ENCODE results near the gene S100A7.

S100A7 gene

DNA sequence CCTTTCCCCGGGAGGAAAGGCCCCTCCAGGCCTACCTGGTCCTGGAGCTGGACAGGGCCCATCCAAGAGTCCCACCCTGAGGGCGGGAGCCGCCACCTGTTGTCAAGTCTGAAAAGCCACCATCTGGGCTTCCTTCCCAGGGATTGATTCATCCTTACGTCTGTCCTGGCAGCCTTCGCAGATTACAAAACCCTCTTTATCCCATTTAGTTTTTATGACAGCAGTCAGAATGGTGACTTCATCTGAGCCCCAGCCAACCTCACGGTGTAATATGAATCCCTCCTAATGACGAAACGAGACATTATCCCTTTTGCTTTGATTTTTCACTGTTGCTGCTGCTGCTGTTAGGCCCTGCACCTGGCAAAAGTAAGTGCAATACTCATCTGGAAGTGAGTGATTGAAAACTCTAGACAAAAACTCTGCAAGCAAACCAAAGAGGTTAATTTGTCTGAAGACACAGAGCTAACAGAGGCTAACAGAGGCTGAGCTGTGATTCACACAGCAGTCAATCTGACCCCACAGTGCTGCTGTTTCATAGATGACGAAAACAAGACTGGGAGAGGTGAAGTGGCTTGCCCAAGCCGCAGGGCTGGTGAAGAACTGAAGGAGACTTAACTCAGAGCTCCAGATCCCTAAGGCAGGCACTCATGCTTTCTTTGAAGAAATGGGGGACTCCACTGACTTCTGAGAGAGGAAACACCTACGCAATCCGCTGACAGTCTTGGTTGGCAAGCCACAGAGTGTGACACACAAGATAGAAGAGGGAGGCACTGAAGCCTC is 30.0 kb upstream of the S100A7 start:
- H2AFZ ChIP-seq (ENCODE audit: low read length), result no peak overlapping the region
- H3K4me3 ChIP-seq (ENCODE audit: low read length, poor library complexity, severe bottlenecking), result no peak overlapping the region
- no peak overlapping the region for H3K4me2 ChIP-seq (ENCODE audit: low read depth, low read length, poor library complexity, severe bottlenecking)
- H3K27me3 ChIP-seq (ENCODE audit: insufficient read depth, low read length, poor library complexity, severe bottlenecking), result no peaks in the 10 kb centered on the region
- H3K9me3 ChIP-seq (ENCODE audit: insufficient read depth, low read depth, low read length), result no peaks in the 10 kb centered on the region
- H3K36me3 ChIP-seq (ENCODE audit: insufficient read depth, low read length), result no peaks in the 10 kb centered on the region
- H3K9me2 ChIP-seq (replicated peaks; ENCODE audit: low read depth, low read length), result no peaks in the 10 kb centered on the region
- peaks cover 4% of the 10 kb centered on the region for H3K4me1 ChIP-seq (ENCODE audit: insufficient read depth, low read length, poor library complexity, severe bottlenecking)
- H4K20me1 ChIP-seq (ENCODE audit: insufficient read depth, low read length, poor library complexity, severe bottlenecking), result no peaks in the 10 kb centered on the region
- TF ChIP-seq EZH2phosphoT487 (IDR thresholded peaks at IDR 0.05; ENCODE audit: borderline replicate concordance), result no peak
- TF ChIP-seq, protein P1, sequence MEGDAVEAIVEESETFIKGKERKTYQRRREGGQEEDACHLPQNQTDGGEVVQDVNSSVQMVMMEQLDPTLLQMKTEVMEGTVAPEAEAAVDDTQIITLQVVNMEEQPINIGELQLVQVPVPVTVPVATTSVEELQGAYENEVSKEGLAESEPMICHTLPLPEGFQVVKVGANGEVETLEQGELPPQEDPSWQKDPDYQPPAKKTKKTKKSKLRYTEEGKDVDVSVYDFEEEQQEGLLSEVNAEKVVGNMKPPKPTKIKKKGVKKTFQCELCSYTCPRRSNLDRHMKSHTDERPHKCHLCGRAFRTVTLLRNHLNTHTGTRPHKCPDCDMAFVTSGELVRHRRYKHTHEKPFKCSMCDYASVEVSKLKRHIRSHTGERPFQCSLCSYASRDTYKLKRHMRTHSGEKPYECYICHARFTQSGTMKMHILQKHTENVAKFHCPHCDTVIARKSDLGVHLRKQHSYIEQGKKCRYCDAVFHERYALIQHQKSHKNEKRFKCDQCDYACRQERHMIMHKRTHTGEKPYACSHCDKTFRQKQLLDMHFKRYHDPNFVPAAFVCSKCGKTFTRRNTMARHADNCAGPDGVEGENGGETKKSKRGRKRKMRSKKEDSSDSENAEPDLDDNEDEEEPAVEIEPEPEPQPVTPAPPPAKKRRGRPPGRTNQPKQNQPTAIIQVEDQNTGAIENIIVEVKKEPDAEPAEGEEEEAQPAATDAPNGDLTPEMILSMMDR (conservative IDR thresholded peaks at IDR 0.05; ENCODE audit: low read length), result no peak
- no peaks in the 10 kb centered on the region for H3F3A ChIP-seq (ENCODE audit: low read depth)
- H3K79me2 ChIP-seq (ENCODE audit: insufficient read depth, low read length), result no peaks in the 10 kb centered on the region
- no peak overlapping the region for H3K9ac ChIP-seq (ENCODE audit: low read depth, low read length, poor library complexity, severe bottlenecking)

DNA sequence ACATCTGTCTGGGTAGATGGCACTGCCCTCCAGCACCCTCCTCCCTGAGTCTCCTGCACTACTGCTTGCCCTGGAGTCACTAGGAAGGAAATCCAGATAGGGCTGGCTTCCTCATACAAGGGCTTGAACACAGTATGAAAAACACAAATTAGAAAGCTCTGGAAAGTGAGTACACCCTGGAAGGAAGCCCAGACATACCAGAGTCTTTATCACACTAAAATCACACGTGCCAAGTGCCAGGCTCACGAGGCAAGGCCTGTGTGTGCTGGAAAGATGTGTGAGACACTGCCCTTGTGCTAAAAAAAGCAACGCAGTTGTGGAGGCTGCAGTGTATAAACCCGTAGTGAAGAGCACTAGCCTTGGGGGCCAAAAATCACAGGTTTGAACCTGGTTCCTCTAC is 28.3 kb upstream of the S100A7 start:
- no peak overlapping the region for H2AFZ ChIP-seq (ENCODE audit: low read length)
- TF ChIP-seq, protein P1 (conservative IDR thresholded peaks at IDR 0.05; ENCODE audit: low read length), result no peak
- no peak for TF ChIP-seq EZH2phosphoT487 (IDR thresholded peaks at IDR 0.05; ENCODE audit: borderline replicate concordance)
- H3F3A ChIP-seq (ENCODE audit: low read depth), result no peaks in the 10 kb centered on the region
- H3K4me2 ChIP-seq (ENCODE audit: low read depth, low read length, poor library complexity, severe bottlenecking), result no peak overlapping the region
- H3K4me1 ChIP-seq (ENCODE audit: insufficient read depth, low read length, poor library complexity, severe bottlenecking), result no peaks in the 10 kb centered on the region
- H3K9me2 ChIP-seq (replicated peaks; ENCODE audit: low read depth, low read length), result no peaks in the 10 kb centered on the region
- no peaks in the 10 kb centered on the region for H3K27me3 ChIP-seq (ENCODE audit: insufficient read depth, low read length, poor library complexity, severe bottlenecking)
- no peaks in the 10 kb centered on the region for H3K36me3 ChIP-seq (ENCODE audit: insufficient read depth, low read length)
- no peaks in the 10 kb centered on the region for H4K20me1 ChIP-seq (ENCODE audit: insufficient read depth, low read length, poor library complexity, severe bottlenecking)
- no peaks in the 10 kb centered on the region for H3K79me2 ChIP-seq (ENCODE audit: insufficient read depth, low read length)
- H3K9me3 ChIP-seq (ENCODE audit: insufficient read depth, low read depth, low read length), result no peaks in the 10 kb centered on the region
- H3K4me3 ChIP-seq (ENCODE audit: low read length, poor library complexity, severe bottlenecking), result no peak overlapping the region
- H3K9ac ChIP-seq (ENCODE audit: low read depth, low read length, poor library complexity, severe bottlenecking), result no peak overlapping the region

DNA sequence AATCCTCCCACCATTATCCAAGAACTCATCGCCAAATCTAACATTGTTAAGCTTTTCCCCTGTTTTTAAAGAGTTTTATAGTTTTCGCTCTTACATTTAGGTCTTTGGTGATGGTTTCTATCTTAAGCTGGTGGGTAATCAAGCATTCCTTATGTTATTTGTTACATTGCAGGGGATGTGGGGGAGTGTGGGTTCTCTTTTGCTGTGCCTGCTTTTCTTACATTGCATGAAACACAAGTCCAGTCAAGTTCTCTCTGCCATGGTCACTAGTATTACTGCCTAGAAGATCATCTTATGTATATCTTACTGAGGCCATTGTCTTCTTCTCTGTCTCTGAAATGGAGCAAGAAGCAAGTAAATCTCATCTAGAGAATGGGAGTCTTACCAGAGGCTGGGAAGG is 27.3 kb upstream of the S100A7 start:
- TF ChIP-seq, protein P1 (conservative IDR thresholded peaks at IDR 0.05; ENCODE audit: low read length), result no peak
- no peak for TF ChIP-seq EZH2phosphoT487 (IDR thresholded peaks at IDR 0.05; ENCODE audit: borderline replicate concordance)
- H3K4me3 ChIP-seq (ENCODE audit: low read length, poor library complexity, severe bottlenecking), result no peak overlapping the region
- H3K9me3 ChIP-seq (ENCODE audit: insufficient read depth, low read depth, low read length), result no peaks in the 10 kb centered on the region
- no peaks in the 10 kb centered on the region for H3K79me2 ChIP-seq (ENCODE audit: insufficient read depth, low read length)
- H3K9ac ChIP-seq (ENCODE audit: low read depth, low read length, poor library complexity, severe bottlenecking), result no peak overlapping the region
- no peaks in the 10 kb centered on the region for H4K20me1 ChIP-seq (ENCODE audit: insufficient read depth, low read length, poor library complexity, severe bottlenecking)
- H2AFZ ChIP-seq (ENCODE audit: low read length), result no peak overlapping the region
- no peaks in the 10 kb centered on the region for H3K36me3 ChIP-seq (ENCODE audit: insufficient read depth, low read length)
- no peaks in the 10 kb centered on the region for H3K27me3 ChIP-seq (ENCODE audit: insufficient read depth, low read length, poor library complexity, severe bottlenecking)
- H3K4me2 ChIP-seq (ENCODE audit: low read depth, low read length, poor library complexity, severe bottlenecking), result no peak overlapping the region
- no peaks in the 10 kb centered on the region for H3K9me2 ChIP-seq (replicated peaks; ENCODE audit: low read depth, low read length)
- H3K4me1 ChIP-seq (ENCODE audit: insufficient read depth, low read length, poor library complexity, severe bottlenecking), result no peaks in the 10 kb centered on the region
- H3F3A ChIP-seq (ENCODE audit: low read depth), result no peaks in the 10 kb centered on the region

Data from Loucy (cell line).